Retina (tissue), 1 donor: ENCODE results near the gene PYROXD2.
"Not testable (repeated sequence)": the region's sequence is repeated elsewhere in the genome, so short reads cannot be mapped to it uniquely, and the experiment has no call there.

Source experiments
- DNase-seq: peaks from one replicate; pipeline ENCODE4 v3.0.0-alpha.2; 2016

PYROXD2 gene

GRCh38 chr10:98364432-98365102 lies 50.4 kb downstream of the PYROXD2 start:
- no peak for DNase-seq

GRCh38 chr10:98363220-98363619 lies 51.8 kb downstream of the PYROXD2 start:
- no peak for DNase-seq

- peak; percentile 40 for DNase-seq
These were observed 53.6 kb downstream of the PYROXD2 start for GRCh38 chr10:98361131-98362025.

GRCh38 chr10:98357194-98357822 lies 57.7 kb downstream of the PYROXD2 start:
- no peak for DNase-seq

GRCh38 chr10:98354491-98354890 lies 60.5 kb downstream of the PYROXD2 start:
- DNase-seq = no peak

- no peak for DNase-seq
These were observed 61.8 kb downstream of the PYROXD2 start for GRCh38 chr10:98353170-98353569.

GRCh38 chr10:98351831-98352402 lies 63.1 kb downstream of the PYROXD2 start:
- DNase-seq = no peak

GRCh38 chr10:98349508-98349922 lies 65.5 kb downstream of the PYROXD2 start:
- no peak for DNase-seq

- no peak for DNase-seq
These were observed 68.1 kb downstream of the PYROXD2 start for GRCh38 chr10:98346847-98347246.

GRCh38 chr10:98344589-98345038 lies 70.4 kb downstream of the PYROXD2 start:
- no peak for DNase-seq

- DNase-seq = not testable (repeated sequence)
These were observed 73.3 kb downstream of the PYROXD2 start for GRCh38 chr10:98341701-98342100.

GRCh38 chr10:98340940-98341310 lies 74.1 kb downstream of the PYROXD2 start:
- DNase-seq = no peak

GRCh38 chr10:98340261-98340939 lies 74.6 kb downstream of the PYROXD2 start:
- no peak for DNase-seq

GRCh38 chr10:98339799-98340198 lies 75.2 kb downstream of the PYROXD2 start:
- DNase-seq = no peak

- no peak for DNase-seq
These were observed 76.1 kb downstream of the PYROXD2 start for GRCh38 chr10:98338896-98339295.

GRCh38 chr10:98338318-98338717 lies 76.7 kb downstream of the PYROXD2 start:
- DNase-seq = no peak

- DNase-seq = no peak
These were observed 77.5 kb downstream of the PYROXD2 start for GRCh38 chr10:98337484-98337883.
